ENCODE measurements around the gene BARHL1. TPM values are rescaled to one million over a fixed set of nuclear protein-coding genes. Genes with fewer than 3 reads are reported as not detected.

The BARHL1 gene
- polyA plus RNA-seq, 1 donor, result not detected

GRCh38 chr9:132622159-132622558 is 39.8 kb downstream of the BARHL1 start:
- DNase-seq, result no peak

GRCh38 chr9:132626285-132626684 is 43.9 kb downstream of the BARHL1 start:
- DNase-seq, result no peak

GRCh38 chr9:132627106-132627505 is 44.7 kb downstream of the BARHL1 start:
- DNase-seq, result no peak

GRCh38 chr9:132627594-132627993 is 45.2 kb downstream of the BARHL1 start:
- no peak for DNase-seq

- DNase-seq, result no peak
Measured at GRCh38 chr9:132628746-132629145, 46.3 kb downstream of the BARHL1 start.

GRCh38 chr9:132630116-132630515 is 47.7 kb downstream of the BARHL1 start:
- no peak for DNase-seq

- DNase-seq, result no peak
Measured at GRCh38 chr9:132630811-132631210, 48.4 kb downstream of the BARHL1 start.

GRCh38 chr9:132631280-132631679 is 48.9 kb downstream of the BARHL1 start:
- DNase-seq, result no peak

- no peak for DNase-seq
Measured at GRCh38 chr9:132631685-132632084, 49.3 kb downstream of the BARHL1 start.

GRCh38 chr9:132632413-132633129 is 50.2 kb downstream of the BARHL1 start:
- DNase-seq, result no peak

GRCh38 chr9:132634327-132634726 is 51.9 kb downstream of the BARHL1 start:
- DNase-seq, result no peak

GRCh38 chr9:132637351-132637750 is 54.9 kb downstream of the BARHL1 start:
- no peak for DNase-seq

GRCh38 chr9:132637801-132638200 is 55.4 kb downstream of the BARHL1 start:
- no peak for DNase-seq

GRCh38 chr9:132638240-132638639 is 55.8 kb downstream of the BARHL1 start:
- no peak for DNase-seq

GRCh38 chr9:132639322-132639721 is 56.9 kb downstream of the BARHL1 start:
- no peak for DNase-seq

Other genes starting within 250 kb of the BARHL1 start
- 28.5 TPM for gene SETX, start 227.6 kb upstream of the BARHL1 start, polyA plus RNA-seq (ENCODE audit: insufficient read length)
- gene TTF1, start 175.8 kb upstream of the BARHL1 start, polyA plus RNA-seq (ENCODE audit: insufficient read length), result 10.3 TPM
- gene CFAP77, start 172.4 kb upstream of the BARHL1 start, polyA plus RNA-seq (ENCODE audit: insufficient read length), result not detected
- 7.7 TPM for gene DDX31, start 87.4 kb downstream of the BARHL1 start, polyA plus RNA-seq (ENCODE audit: insufficient read length)
- 14.3 TPM for gene GTF3C4, start 87.9 kb downstream of the BARHL1 start, polyA plus RNA-seq (ENCODE audit: insufficient read length)

All from hindlimb muscle (tissue), 1 donor.